ENCODE measurements around the gene LGR4. TPM values are rescaled to one million over a fixed set of nuclear protein-coding genes. Genes with fewer than 3 reads are reported as not detected.
A peak's percentile ranks its signal among the peaks of the same experiment; 100 is the strongest.

Gene LGR4
- polyA plus RNA-seq, 1 experiment: 7.6 TPM

- ChIA-PET CTCF (interaction anchor here (1.2 kb wide), 1 partner anchor 1058 kb away, joined by 3 read pairs; no protein-coding TSS in a partner anchor), POLR2A (no interaction called here)
- TF ChIP-seq CTCF (IDR thresholded peaks at IDR 0.05; ENCODE audit: insufficient read depth, low read depth, low read length): no peak
- DNase-seq (ENCODE audit: low read depth): no peak
- no peaks in the 10 kb centered on the region for H3K27me3 ChIP-seq (ENCODE audit: control insufficient read depth, insufficient read depth, low read length)
- no peaks in the 10 kb centered on the region for H3K36me3 ChIP-seq (ENCODE audit: control insufficient read depth, insufficient read depth, low read length)
- peak overlapping the region; percentile 98 for H3K4me3 ChIP-seq (ENCODE audit: low read depth, low read length)
These were observed 33.2 kb upstream of the LGR4 start for GRCh38 chr11:27505781-27506180.

- no peaks in the 10 kb centered on the region for H3K36me3 ChIP-seq (ENCODE audit: control insufficient read depth, insufficient read depth, low read length)
- no peak for DNase-seq (ENCODE audit: low read depth)
- H3K27me3 ChIP-seq (ENCODE audit: control insufficient read depth, insufficient read depth, low read length): no peaks in the 10 kb centered on the region
- no peak overlapping the region for H3K4me3 ChIP-seq (ENCODE audit: low read depth, low read length)
- ChIA-PET CTCF (no interaction called here), POLR2A (interaction anchor here (0.7 kb wide), 1 partner anchor 8 kb away, joined by 4 read pairs; no protein-coding TSS in a partner anchor)
- no peak for TF ChIP-seq CTCF (IDR thresholded peaks at IDR 0.05; ENCODE audit: insufficient read depth, low read depth, low read length)
These were observed 31.6 kb upstream of the LGR4 start for GRCh38 chr11:27504205-27504604.

- Histone ChIP-seq H3K4me3 (ENCODE audit: low read depth, low read length) (no peak overlapping the region), H3K36me3 (ENCODE audit: control insufficient read depth, insufficient read depth, low read length) (no peaks in the 10 kb centered on the region; the same call in 1 of the 2 replicates), H3K27me3 (ENCODE audit: control insufficient read depth, insufficient read depth, low read length) (no peaks in the 10 kb centered on the region)
- CTCF ChIA-PET: interaction anchor here (0.8 kb wide), 1 partner anchor 317 kb away, joined by 6 read pairs; no protein-coding TSS in a partner anchor
- TF ChIP-seq CTCF (IDR thresholded peaks at IDR 0.05; ENCODE audit: insufficient read depth, low read depth, low read length): no peak
- POLR2A ChIA-PET: interaction anchor here (0.6 kb wide), 1 partner anchor 143 kb away, joined by 4 read pairs; no protein-coding TSS in a partner anchor
- no peak for DNase-seq (ENCODE audit: low read depth)
These were observed 28.5 kb upstream of the LGR4 start for GRCh38 chr11:27501100-27501499.

GRCh38 chr11:27497911-27498310 lies 25.3 kb upstream of the LGR4 start:
- Histone ChIP-seq H3K27me3 (ENCODE audit: control insufficient read depth, insufficient read depth, low read length) (no peaks in the 10 kb centered on the region), H3K36me3 (ENCODE audit: control insufficient read depth, insufficient read depth, low read length) (peaks cover 2% of the 10 kb centered on the region; the same call in 1 of the 2 replicates), H3K4me3 (ENCODE audit: low read depth, low read length) (no peak overlapping the region)
- no peak for DNase-seq (ENCODE audit: low read depth)
- CTCF ChIA-PET: interaction anchor here (0.6 to 5.0 kb wide), 9 partner anchors 9 to 1831 kb away, joined by 3 to 30 read pairs (median 3); partner anchors contain the start of gene BDNF
- no peak for TF ChIP-seq CTCF (IDR thresholded peaks at IDR 0.05; ENCODE audit: insufficient read depth, low read depth, low read length)
- POLR2A ChIA-PET: no interaction called here

GRCh38 chr11:27497284-27497866 lies 24.8 kb upstream of the LGR4 start:
- no peak for DNase-seq (ENCODE audit: low read depth)
- POLR2A ChIA-PET: no interaction called here

More at GRCh38 chr11:27497284-27497866, 24.8 kb upstream of the LGR4 start:
- peak; percentile 52 for TF ChIP-seq CTCF (IDR thresholded peaks at IDR 0.05; ENCODE audit: insufficient read depth, low read depth, low read length)
- Histone ChIP-seq H3K4me3 (ENCODE audit: low read depth, low read length) (no peak overlapping the region), H3K36me3 (ENCODE audit: control insufficient read depth, insufficient read depth, low read length) (peaks cover 2% of the 10 kb centered on the region; the same call in 1 of the 2 replicates), H3K27me3 (ENCODE audit: control insufficient read depth, insufficient read depth, low read length) (no peaks in the 10 kb centered on the region)
- CTCF ChIA-PET: interaction anchor here (0.6 to 5.0 kb wide), 6 partner anchors 8 to 1831 kb away, joined by 3 to 30 read pairs (median 3); no protein-coding TSS in a partner anchor
